ENCODE data around the gene THSD7A.

The THSD7A gene

GRCh38 chr7:11699666-11700065 lies 132.3 kb downstream of the THSD7A start:
- no peak for DNase-seq

- no peak for DNase-seq
Measured at GRCh38 chr7:11698384-11698871, 133.6 kb downstream of the THSD7A start.

- DNase-seq, result no peak
Measured at GRCh38 chr7:11690395-11690794, 141.6 kb downstream of the THSD7A start.

GRCh38 chr7:11689096-11689495 lies 142.9 kb downstream of the THSD7A start:
- DNase-seq, result no peak

- DNase-seq, result no peak
Measured at GRCh38 chr7:11681461-11681860, 150.5 kb downstream of the THSD7A start.

GRCh38 chr7:11675163-11675562 lies 156.8 kb downstream of the THSD7A start:
- no peak for DNase-seq

- DNase-seq, result no peak
Measured at GRCh38 chr7:11668727-11669126, 163.3 kb downstream of the THSD7A start.

- DNase-seq, result no peak
Measured at GRCh38 chr7:11667810-11668185, 164.2 kb downstream of the THSD7A start.

- DNase-seq, result no peak
Measured at GRCh38 chr7:11667071-11667809, 164.8 kb downstream of the THSD7A start.

- DNase-seq, result no peak
Measured at GRCh38 chr7:11665357-11665756, 166.6 kb downstream of the THSD7A start.

- no peak for DNase-seq
Measured at GRCh38 chr7:11655642-11656041, 176.4 kb downstream of the THSD7A start.

GRCh38 chr7:11655163-11655562 lies 176.8 kb downstream of the THSD7A start:
- DNase-seq, result no peak

- no peak for DNase-seq
Measured at GRCh38 chr7:11650500-11650899, 181.5 kb downstream of the THSD7A start.

GRCh38 chr7:11650030-11650429 lies 182.0 kb downstream of the THSD7A start:
- no peak for DNase-seq

- DNase-seq, result no peak
Measured at GRCh38 chr7:11648980-11649379, 183.0 kb downstream of the THSD7A start.

- DNase-seq, result no peak
Measured at GRCh38 chr7:11648101-11648500, 183.9 kb downstream of the THSD7A start.

GRCh38 chr7:11642841-11643240 lies 189.2 kb downstream of the THSD7A start:
- DNase-seq, result peak; percentile 26 to 42

- peak; percentile 48 to 63 for DNase-seq
Measured at GRCh38 chr7:11642276-11642675, 189.7 kb downstream of the THSD7A start.

GRCh38 chr7:11638011-11638774 lies 193.8 kb downstream of the THSD7A start:
- DNase-seq, result no peak

- no peak for DNase-seq
Measured at GRCh38 chr7:11636274-11636673, 195.7 kb downstream of the THSD7A start.

- DNase-seq, result no peak
Measured at GRCh38 chr7:11633310-11633709, 198.7 kb downstream of the THSD7A start.

- DNase-seq, result no peak
Measured at GRCh38 chr7:11630355-11630754, 201.6 kb downstream of the THSD7A start.

GRCh38 chr7:11625669-11626068 lies 206.3 kb downstream of the THSD7A start:
- DNase-seq, result no peak

- no peak for DNase-seq
Measured at GRCh38 chr7:11623093-11623678, 208.8 kb downstream of the THSD7A start.

Measured in SHP77 (cell line).